ENCODE data around the gene ZNF638. TPM values are rescaled to one million over a fixed set of nuclear protein-coding genes. Genes with fewer than 3 reads are reported as not detected.

The ZNF638 gene
- total RNA-seq, 4 donors from 2014 or later, result 154 to 299 (median 202) TPM

- intact Hi-C loops (cut with DNase I), result no loop called here
- H3K27me3 ChIP-seq, result no peaks in the 10 kb centered on the region
- TF ChIP-seq POLR2A (IDR thresholded peaks at IDR 0.05), result no peak
- TF ChIP-seq CTCF (IDR thresholded peaks at IDR 0.05), result no peak
- no peak overlapping the region for H3K27ac ChIP-seq
- H3K36me3 ChIP-seq, result no peaks in the 10 kb centered on the region
- DNase-seq, result no peak
- peaks cover 6 to 10% of the 10 kb centered on the region in 2 donors for H3K4me1 ChIP-seq
- no peak overlapping the region for H3K4me3 ChIP-seq (replicated peaks in 1 of 3)
- H3K9me3 ChIP-seq, result no peaks in the 10 kb centered on the region
- 54 to 76% methylated on average over 6 of the region's 6 CpGs for WGBS, 2 donors
Observed at GRCh38 chr2:71455741-71456569, 124.4 kb downstream of the ZNF638 start.

- Histone ChIP-seq H3K9me3 (no peaks in the 10 kb centered on the region), H3K36me3 (no peaks in the 10 kb centered on the region), H3K4me3 (replicated peaks in 1 of 3) (no peak overlapping the region), H3K27me3 (no peaks in the 10 kb centered on the region), H3K4me1 (peaks cover 6 to 10% of the 10 kb centered on the region in 2 donors), H3K27ac (no peak overlapping the region)
- TF ChIP-seq CTCF (IDR thresholded peaks at IDR 0.05) (no peak), POLR2A (IDR thresholded peaks at IDR 0.05) (no peak)
- 80% methylated on average over 1 of the region's 1 CpG; no CpG with 5 or more reads in 1 of the 2 donors for WGBS, 2 donors
- intact Hi-C loops (cut with DNase I), result no loop called here
- no peak for DNase-seq
Observed at GRCh38 chr2:71456617-71457016, 125.0 kb downstream of the ZNF638 start.

- TF ChIP-seq POLR2A (IDR thresholded peaks at IDR 0.05) (no peak), CTCF (IDR thresholded peaks at IDR 0.05) (no peak)
- no peaks in the 10 kb centered on the region for H3K36me3 ChIP-seq
- H3K4me3 ChIP-seq (replicated peaks in 1 of 3), result no peak overlapping the region
- WGBS, 2 donors, result 94 to 95% methylated on average over 8 to 9 of the region's 9 CpGs
- peaks cover 6 to 10% of the 10 kb centered on the region in 2 donors for H3K4me1 ChIP-seq
- DNase-seq, result no peak
- no peaks in the 10 kb centered on the region for H3K27me3 ChIP-seq
- no peak overlapping the region for H3K27ac ChIP-seq
- intact Hi-C loops (cut with DNase I), result no loop called here
- no peaks in the 10 kb centered on the region for H3K9me3 ChIP-seq
Observed at GRCh38 chr2:71457123-71457915, 125.7 kb downstream of the ZNF638 start.

GRCh38 chr2:71457923-71458322, 126.3 kb downstream of the ZNF638 start:
- Histone ChIP-seq H3K4me1 (peaks cover 6 to 10% of the 10 kb centered on the region in 2 donors), H3K36me3 (no peaks in the 10 kb centered on the region), H3K27me3 (no peaks in the 10 kb centered on the region), H3K27ac (no peak overlapping the region), H3K9me3 (no peaks in the 10 kb centered on the region), H3K4me3 (replicated peaks in 1 of 3) (no peak overlapping the region)
- DNase-seq, result no peak
- intact Hi-C loops (cut with DNase I), result no loop called here
- no peak for TF ChIP-seq POLR2A (IDR thresholded peaks at IDR 0.05)
- TF ChIP-seq CTCF (IDR thresholded peaks at IDR 0.05), result no peak
- 89% methylated on average over 4 of the region's 4 CpGs for WGBS, 2 donors

Measured in thyroid gland (tissue), 4 donors.